ENCODE measurements around the gene CSNK1G3.

- TF ChIP-seq, protein P1, sequence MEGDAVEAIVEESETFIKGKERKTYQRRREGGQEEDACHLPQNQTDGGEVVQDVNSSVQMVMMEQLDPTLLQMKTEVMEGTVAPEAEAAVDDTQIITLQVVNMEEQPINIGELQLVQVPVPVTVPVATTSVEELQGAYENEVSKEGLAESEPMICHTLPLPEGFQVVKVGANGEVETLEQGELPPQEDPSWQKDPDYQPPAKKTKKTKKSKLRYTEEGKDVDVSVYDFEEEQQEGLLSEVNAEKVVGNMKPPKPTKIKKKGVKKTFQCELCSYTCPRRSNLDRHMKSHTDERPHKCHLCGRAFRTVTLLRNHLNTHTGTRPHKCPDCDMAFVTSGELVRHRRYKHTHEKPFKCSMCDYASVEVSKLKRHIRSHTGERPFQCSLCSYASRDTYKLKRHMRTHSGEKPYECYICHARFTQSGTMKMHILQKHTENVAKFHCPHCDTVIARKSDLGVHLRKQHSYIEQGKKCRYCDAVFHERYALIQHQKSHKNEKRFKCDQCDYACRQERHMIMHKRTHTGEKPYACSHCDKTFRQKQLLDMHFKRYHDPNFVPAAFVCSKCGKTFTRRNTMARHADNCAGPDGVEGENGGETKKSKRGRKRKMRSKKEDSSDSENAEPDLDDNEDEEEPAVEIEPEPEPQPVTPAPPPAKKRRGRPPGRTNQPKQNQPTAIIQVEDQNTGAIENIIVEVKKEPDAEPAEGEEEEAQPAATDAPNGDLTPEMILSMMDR (IDR thresholded peaks at IDR 0.05), result no peak
- TF ChIP-seq POLR2A (IDR thresholded peaks at IDR 0.05), result no peak
Measured at GRCh38 chr5:123597018-123597417, 85.0 kb downstream of the CSNK1G3 start.
